Measurements from ENCODE around the gene CACNG6. TPM values are rescaled to one million over a fixed set of nuclear protein-coding genes. Genes with fewer than 3 reads are reported as not detected.

Gene CACNG6
- polyA plus RNA-seq, 1 of the 3 experiments (the other 2 are of a cell fraction): 1.2 TPM

- WGBS (ENCODE audit: low lambda C conversion rate): 88% methylated on average over 6 of the region's 10 CpGs
- no peak overlapping the region for H3K27ac ChIP-seq (ENCODE audit: low read depth in 2 of 2, low read length in 1 of 2)
- H3K36me3 ChIP-seq (replicated peaks in 1 of 2; ENCODE audit: control insufficient read depth in 1 of 2, insufficient read depth in 2 of 2, low read length in 1 of 2): peaks cover 4 to 13% of the 10 kb centered on the region in 2 experiments
- H3K27me3 ChIP-seq (ENCODE audit: insufficient read depth): no peaks in the 10 kb centered on the region
- CTCF ChIA-PET: interaction anchor here (1.1 kb wide), 2 partner anchors 25 to 52 kb away, joined by 3 read pairs; no protein-coding TSS in a partner anchor
- H3K79me2 ChIP-seq (ENCODE audit: insufficient read depth): no peaks in the 10 kb centered on the region; the same call in 1 of the 2 replicates
- peaks cover 7% of the 10 kb centered on the region for H3F3A ChIP-seq (replicated peaks; ENCODE audit: insufficient read depth)
- H3K4me2 ChIP-seq: no peak overlapping the region
- TF ChIP-seq TCF12 (IDR thresholded peaks at IDR 0.05): no peak
- no peak for TF ChIP-seq FOXM1 (IDR thresholded peaks at IDR 0.05; ENCODE audit: low read depth)
- TF ChIP-seq EZH2phosphoT487 (IDR thresholded peaks at IDR 0.05; ENCODE audit: borderline replicate concordance, low read depth): no peak
- TF ChIP-seq PBX3 (IDR thresholded peaks at IDR 0.05): no peak
- TF ChIP-seq TEAD4 (IDR thresholded peaks at IDR 0.05; ENCODE audit: borderline replicate concordance, insufficient read depth): no peak
- TF ChIP-seq NRF1 (IDR thresholded peaks at IDR 0.05; ENCODE audit: low read depth, low read length): no peak
- no peak for TF ChIP-seq GABPA (IDR thresholded peaks at IDR 0.05; ENCODE audit: low read depth)
- TF ChIP-seq SIN3A (IDR thresholded peaks at IDR 0.05; ENCODE audit: borderline replicate concordance, low read depth, low read length): no peak
- TF ChIP-seq USF2 (IDR thresholded peaks at IDR 0.05; ENCODE audit: borderline replicate concordance, low read depth, low read length): no peak
- TF ChIP-seq, protein P1, sequence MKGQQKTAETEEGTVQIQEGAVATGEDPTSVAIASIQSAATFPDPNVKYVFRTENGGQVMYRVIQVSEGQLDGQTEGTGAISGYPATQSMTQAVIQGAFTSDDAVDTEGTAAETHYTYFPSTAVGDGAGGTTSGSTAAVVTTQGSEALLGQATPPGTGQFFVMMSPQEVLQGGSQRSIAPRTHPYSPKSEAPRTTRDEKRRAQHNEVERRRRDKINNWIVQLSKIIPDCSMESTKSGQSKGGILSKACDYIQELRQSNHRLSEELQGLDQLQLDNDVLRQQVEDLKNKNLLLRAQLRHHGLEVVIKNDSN (IDR thresholded peaks at IDR 0.05; ENCODE audit: borderline replicate concordance, low read depth): no peak
- no peak for TF ChIP-seq CTCF (IDR thresholded peaks at IDR 0.05)
- TF ChIP-seq TAF1 (IDR thresholded peaks at IDR 0.05; ENCODE audit: borderline replicate concordance, low read depth, low read length): no peak
- no peak for TF ChIP-seq RAD21 (IDR thresholded peaks at IDR 0.05; ENCODE audit: low read length)
- no peak for TF ChIP-seq MXI1 (IDR thresholded peaks at IDR 0.05; ENCODE audit: low read depth, low read length)
- H2AFZ ChIP-seq (ENCODE audit: low read depth): no peak overlapping the region
- no peak overlapping the region for H3K4me3 ChIP-seq (ENCODE audit: low read depth in 2 of 2, low read length in 1 of 2)
- H4K20me1 ChIP-seq (ENCODE audit: insufficient read depth): no peaks in the 10 kb centered on the region
- H3K4me1 ChIP-seq (ENCODE audit: control insufficient read depth in 1 of 2, insufficient read depth in 2 of 2, low read depth in 1 of 2, low read length in 1 of 2): no peaks in the 10 kb centered on the region
- no peaks in the 10 kb centered on the region for H3K9me2 ChIP-seq
- DNase-seq: no peak
- POLR2A ChIA-PET: no interaction called here
- H3K9ac ChIP-seq: no peak overlapping the region
- H3K9me3 ChIP-seq: no peaks in the 10 kb centered on the region
Observed at GRCh38 chr19:53971673-53972072, 19.8 kb upstream of the CACNG6 start.

Data from SK-N-SH (cell line).